ENCODE data around the gene ADIG.

The ADIG gene

DNA sequence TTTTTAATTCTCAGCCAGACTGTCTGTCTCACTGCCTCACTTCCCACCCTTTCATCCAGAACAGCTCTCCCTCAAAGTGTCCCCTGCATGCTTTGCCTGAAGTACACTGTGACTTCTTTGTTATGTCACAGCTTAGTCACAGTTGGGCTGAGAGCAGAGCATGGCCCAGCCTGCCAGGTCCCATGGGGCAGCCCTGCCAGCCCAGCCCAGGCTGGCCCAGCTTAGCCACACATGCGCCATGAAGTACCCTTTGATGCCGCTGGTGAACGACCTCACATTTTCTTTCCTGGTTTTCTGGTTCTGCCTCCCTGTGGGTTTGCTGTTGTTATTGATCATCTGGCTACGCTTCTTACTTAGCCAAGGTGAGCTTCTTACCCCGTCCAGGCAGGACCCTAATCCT lies at the start of gene ADIG:
Gene ADIG (plus strand): TSS at position 185 of the 400 bp plus-strand sequence. CDS start 54 bp downstream, at position 239.
- DNase-seq (ENCODE audit: insufficient read length, low spot score) (no peak), FAIRE-seq (no peak)
- TF ChIP-seq POLR2A (IDR thresholded peaks at IDR 0.05; ENCODE audit: low read depth, low read length) = no peak

DNA sequence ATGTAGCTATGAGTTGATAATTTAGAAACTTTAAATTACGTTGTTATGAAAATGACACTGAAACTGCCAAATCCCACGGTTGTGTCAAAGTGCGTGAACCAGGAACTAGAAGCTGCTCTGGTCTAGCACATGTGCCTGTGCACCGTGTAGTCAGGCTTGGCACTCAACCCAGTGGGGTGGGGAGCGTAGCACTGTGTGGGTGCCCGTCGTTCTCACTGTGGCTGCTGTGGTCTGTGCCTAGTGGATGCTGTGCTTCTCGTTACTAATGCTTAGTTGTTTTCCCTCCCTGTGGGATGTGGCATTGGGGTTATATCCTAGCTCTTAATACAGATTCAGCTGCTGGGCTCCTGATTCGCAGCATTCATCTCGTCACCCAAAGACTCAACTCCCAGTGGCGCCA lies 46.2 kb upstream of the ADIG start:
- TF ChIP-seq POLR2A (IDR thresholded peaks at IDR 0.05; ENCODE audit: low read depth, low read length) = no peak
- DNase-seq (ENCODE audit: insufficient read length, low spot score) (no peak), FAIRE-seq (no peak)

DNA sequence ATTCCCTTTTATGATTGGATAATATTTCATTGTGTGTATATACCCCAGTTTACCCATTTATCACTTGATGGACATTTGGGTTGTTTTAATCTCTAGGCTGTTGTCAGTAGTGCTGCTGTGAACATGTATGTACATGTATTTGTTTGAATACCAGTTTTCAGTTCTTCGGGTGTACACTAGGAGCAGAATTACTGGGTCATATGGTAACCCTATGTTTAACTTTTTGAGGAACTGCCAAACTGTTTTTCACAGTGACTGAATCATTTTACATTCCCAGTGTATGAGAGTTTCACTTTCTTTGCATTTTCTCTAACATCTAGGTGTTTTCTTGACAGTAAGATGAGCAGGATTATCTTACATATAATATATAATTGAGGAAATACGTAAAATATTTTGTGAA lies 44.7 kb upstream of the ADIG start:
- TF ChIP-seq POLR2A (IDR thresholded peaks at IDR 0.05; ENCODE audit: low read depth, low read length) = no peak
- DNase-seq (ENCODE audit: insufficient read length, low spot score) (no peak), FAIRE-seq (no peak)

DNA sequence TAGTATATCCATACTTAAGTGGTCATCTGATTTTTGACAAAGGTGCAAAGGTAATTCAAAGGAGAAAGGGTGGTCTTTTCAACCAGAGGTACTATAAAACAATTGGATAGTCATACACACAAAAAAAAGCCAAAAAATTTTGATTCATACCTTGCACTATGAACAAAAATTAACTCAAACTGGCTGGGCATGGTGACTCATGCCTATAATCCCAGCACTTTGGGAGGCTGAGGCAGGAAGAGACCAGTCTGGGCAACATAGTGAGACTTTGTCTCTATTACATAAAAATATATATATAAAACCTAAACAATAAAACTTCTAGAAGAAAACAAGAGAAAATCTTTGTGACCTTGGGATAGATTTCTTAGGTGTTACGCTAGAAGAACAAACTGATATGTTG lies 43.8 kb upstream of the ADIG start:
- FAIRE-seq (no peak), DNase-seq (ENCODE audit: insufficient read length, low spot score) (no peak)
- no peak for TF ChIP-seq POLR2A (IDR thresholded peaks at IDR 0.05; ENCODE audit: low read depth, low read length)

DNA sequence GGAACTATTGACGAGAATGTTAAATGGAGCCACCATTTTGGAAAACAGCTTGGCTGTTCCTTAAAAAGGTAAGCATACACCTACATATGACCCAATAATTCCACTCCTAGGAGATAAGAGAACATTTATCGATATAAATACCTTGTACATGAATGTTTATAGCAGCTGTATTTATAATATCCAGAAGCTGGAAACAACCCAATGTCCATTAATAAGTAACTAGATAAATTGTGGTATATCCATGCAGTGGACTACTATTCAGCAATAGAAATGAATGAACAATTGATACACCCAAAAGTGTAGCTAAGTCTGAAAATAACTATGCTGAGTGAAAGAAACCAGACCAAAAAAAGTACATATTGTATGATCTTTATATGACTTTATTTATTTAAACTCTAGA lies 42.2 kb upstream of the ADIG start:
- no peak for FAIRE-seq
- no peak for DNase-seq (ENCODE audit: insufficient read length, low spot score)
- no peak for TF ChIP-seq POLR2A (IDR thresholded peaks at IDR 0.05; ENCODE audit: low read depth, low read length)

DNA sequence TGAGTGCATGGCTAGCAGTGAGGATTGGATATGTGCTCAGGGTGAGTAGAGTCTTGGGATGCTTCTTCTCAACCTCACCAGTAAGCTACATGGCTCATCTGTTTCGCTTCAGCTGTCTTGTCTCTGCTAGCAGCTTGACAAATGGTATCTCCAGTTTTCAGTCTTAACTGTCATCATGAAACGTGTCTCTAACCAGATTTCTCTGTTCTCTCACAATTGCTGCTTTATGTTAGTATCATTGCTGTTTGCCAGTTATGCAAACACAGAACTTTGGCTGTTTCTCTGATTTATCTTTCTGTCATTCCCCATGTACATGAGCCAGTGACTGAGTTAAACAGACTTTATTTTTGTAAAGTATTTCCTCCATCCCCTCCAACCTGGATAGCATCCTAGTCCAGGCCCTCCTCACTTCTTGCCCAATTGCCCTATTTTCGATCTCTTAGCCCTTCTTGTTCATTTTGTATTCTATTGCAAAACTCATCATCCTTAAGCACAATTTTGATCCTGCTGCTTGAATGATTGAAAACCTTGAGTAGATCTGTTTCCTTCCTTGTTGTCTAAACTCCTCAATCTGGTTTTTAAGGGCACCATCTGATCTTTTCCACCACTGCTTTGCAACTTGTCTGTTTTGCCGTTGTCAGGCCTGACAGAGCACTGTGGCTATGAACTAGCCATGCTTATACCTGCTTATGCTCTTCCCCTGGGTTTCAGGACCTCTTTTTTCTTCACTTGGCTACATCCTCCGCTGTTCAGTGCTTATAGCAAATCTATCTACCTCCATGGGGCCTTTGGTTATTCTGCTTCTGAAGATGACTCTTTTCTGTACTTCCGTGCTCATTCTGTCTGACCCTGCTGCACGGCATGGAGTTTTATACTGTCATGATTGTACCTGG lies 37.7 kb upstream of the ADIG start:
- TF ChIP-seq POLR2A (IDR thresholded peaks at IDR 0.05; ENCODE audit: low read depth, low read length) = no peak
- DNase-seq (ENCODE audit: insufficient read length, low spot score) (no peak), FAIRE-seq (no peak)

DNA sequence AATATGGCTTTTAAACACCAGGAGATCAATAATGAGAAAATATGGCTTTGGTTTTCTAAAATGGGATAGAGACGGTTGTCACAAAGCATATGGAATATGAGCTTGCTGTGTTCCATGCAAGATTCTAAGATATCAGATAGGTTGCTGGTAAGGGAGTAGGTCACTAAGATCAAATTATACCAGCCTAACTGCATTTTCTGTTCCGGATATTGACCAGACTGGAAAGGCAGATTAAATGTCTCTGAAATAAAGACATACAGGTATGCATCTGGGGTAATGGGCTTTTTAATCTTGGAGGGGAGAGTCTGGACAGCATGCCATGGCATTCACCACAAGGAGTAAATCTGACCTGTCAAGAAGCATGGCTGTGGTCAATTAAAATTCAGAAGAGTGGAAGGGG lies 35.2 kb upstream of the ADIG start:
- no peak for FAIRE-seq
- DNase-seq (ENCODE audit: insufficient read length, low spot score) = no peak
- no peak for TF ChIP-seq POLR2A (IDR thresholded peaks at IDR 0.05; ENCODE audit: low read depth, low read length)

DNA sequence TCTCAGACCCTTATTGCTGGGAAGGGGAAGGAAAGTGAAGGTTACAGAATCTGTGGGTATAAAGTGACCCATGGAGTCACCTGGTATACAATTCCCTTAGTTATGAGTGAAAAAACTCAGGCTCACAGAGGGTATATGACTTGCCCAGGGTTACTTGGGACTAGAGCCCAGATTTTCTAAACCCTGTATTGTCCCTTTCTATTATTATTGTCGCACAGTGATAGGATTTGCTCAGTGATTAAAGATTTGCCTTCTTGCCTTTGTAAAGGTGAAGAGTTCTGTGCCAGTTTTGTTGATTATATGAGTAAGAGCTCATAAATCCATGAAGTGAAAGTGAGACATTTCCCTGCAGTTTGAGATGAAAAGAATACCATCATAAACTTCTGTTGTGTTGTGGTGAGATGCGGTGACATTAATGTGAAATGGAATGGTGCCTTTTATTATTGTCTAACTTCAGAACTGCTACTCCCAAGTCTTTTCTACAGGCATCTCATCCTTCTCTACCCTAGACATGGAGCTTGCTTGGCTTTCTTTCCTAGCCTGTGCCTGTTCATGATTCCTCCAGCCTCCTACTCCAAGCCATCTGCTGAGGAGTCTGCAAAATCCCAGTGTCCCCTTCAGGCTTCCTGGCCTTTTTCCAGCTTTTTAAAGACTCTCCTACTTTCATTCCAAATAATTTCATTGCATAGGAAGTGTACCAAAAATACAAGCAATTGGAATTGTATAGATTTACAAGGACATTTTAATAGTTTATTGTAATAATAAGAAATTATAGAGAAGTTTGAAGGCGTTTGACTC lies 33.5 kb upstream of the ADIG start:
- TF ChIP-seq POLR2A (IDR thresholded peaks at IDR 0.05; ENCODE audit: low read depth, low read length) = no peak
- DNase-seq (ENCODE audit: insufficient read length, low spot score) (no peak), FAIRE-seq (no peak)

DNA sequence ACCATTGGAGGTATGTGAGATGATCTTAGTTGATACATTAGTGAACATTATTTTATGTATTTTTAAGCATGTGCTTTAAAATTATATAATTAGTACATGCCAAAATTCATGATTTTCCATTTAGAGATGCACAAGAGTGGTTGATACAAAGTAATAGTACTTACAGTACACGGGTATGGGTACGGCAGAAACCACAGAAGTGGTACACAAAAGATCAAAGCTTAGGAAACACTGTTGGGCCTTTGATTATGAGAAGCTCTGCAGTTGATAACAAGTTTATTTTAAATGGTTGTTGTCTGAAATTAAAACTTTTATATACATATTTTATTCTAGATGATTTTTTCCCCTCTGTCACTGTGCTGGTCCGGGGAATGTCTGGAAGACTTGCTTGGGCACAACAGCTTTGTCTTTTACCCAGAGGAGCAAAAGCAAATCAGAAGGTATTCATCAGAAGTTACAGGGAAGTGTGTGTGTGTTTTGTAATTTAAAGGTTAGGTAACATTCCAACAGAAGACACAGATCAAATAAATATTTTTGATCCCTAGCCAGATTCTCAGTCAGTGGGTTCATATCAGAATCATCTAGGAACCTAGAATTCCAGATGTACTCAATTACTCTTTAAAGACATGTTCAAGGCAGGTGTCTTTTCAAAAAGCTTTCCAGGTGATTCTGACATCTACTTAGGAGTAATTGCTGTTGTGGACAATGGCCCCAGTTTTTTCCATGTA lies 32.5 kb upstream of the ADIG start:
- FAIRE-seq (no peak), DNase-seq (ENCODE audit: insufficient read length, low spot score) (no peak)
- no peak for TF ChIP-seq POLR2A (IDR thresholded peaks at IDR 0.05; ENCODE audit: low read depth, low read length)

DNA sequence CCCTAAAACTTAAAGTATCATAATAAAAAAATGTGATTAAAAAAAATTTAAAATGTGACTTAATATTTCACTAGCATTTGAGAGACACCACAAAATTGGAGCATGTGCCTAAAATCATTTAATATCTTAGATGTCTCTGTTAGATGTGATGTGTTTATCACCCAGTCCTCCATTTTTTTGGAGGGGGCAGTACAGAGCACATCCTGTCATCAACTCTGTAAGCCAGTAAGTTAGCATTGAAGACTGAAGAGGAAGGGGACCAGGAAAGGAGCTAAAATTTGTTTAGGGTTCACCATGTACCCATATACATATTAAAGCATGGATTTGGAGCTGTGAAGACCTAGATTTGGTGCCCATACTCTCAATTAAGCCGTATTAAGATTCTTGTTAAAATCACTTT lies 30.7 kb upstream of the ADIG start:
- TF ChIP-seq POLR2A (IDR thresholded peaks at IDR 0.05; ENCODE audit: low read depth, low read length) = no peak
- DNase-seq (ENCODE audit: insufficient read length, low spot score) (no peak), FAIRE-seq (no peak)

DNA sequence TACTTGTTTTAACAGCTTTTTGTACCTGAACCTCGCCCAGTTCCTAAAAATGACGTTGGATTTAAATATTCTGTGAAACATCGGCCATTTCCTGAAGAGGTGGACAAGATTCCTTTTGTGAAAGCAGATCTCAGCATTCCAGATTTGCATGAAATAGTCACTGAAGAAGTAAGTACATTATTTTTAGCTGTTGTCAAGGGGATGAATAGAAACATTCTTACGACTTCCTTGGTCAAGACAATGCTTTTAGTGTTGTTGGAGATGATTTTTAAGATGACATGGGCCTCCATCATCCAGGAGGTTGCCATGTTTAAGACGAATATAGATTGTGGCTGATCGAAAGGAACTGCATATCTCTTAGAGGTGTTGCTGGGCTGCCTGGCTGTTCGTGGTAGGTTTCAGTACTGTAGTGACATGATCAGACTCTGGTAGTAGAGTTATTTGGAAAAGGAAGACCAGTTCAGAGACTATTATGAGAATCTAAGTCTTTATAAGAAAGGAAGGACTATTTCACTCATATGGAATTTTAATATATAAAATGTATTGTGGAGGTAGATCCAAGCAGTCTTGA lies 29.9 kb upstream of the ADIG start:
- DNase-seq (ENCODE audit: insufficient read length, low spot score) = no peak
- no peak for TF ChIP-seq POLR2A (IDR thresholded peaks at IDR 0.05; ENCODE audit: low read depth, low read length)
- FAIRE-seq = no peak

DNA sequence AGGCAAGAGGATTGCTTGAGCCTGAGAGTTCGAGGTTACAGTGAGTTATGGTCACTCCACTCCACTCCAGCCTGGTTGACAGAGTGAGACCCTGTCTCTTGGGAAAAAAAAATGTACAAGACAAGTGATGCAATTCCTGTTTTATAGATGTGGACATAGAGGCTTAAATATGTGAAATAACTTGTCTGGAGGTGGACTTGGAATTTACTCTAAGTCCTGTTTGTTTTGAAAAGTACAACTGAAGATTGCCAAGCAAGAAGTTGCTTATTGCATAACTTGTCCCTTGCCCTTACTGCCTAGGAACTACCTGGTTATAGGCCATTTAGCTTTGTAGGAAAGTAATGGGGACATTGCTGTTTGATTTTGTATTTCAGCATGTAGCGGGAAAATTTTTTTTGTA lies 26.0 kb upstream of the ADIG start:
- TF ChIP-seq POLR2A (IDR thresholded peaks at IDR 0.05; ENCODE audit: low read depth, low read length) = no peak
- DNase-seq (ENCODE audit: insufficient read length, low spot score) = no peak
- FAIRE-seq = no peak

DNA sequence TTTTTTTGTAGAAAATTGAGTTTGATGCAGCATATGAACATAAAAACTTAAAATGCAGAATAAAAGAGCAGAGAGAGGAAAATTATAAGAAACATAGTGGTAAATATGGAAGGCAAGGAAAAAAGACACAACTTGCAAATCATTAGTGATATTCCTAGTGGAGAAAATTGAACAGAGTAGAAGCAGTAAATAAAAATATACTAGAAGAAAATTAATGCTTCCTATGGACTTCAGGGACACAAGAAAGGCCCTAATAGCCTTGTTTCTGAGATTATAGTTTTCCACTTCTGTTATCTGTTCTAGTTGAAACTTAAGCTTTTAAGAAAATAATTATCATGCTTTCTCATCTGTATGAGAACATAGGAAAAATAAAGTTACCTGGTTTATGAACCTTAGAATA lies 25.6 kb upstream of the ADIG start:
- DNase-seq (ENCODE audit: insufficient read length, low spot score) (no peak), FAIRE-seq (no peak)
- TF ChIP-seq POLR2A (IDR thresholded peaks at IDR 0.05; ENCODE audit: low read depth, low read length) = no peak

DNA sequence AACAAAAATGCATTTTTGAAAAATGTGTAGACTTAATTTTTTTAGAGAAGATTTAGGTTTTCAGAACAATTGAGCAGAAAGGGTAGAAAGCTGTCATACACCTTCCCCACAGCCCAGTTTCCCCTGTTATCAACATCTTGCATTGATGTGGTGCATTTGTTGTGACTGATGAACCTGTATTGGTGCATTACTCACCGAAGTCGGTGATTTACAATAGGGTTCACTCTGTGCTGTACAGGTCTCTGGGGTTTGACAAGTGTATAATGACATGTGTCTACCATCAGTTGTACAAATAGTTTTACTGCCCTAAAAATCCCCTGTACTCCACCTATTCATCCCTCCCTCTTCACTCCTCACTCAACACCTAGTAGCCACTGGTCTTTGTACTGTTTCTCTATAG lies 23.8 kb upstream of the ADIG start:
- FAIRE-seq = no peak
- no peak for DNase-seq (ENCODE audit: insufficient read length, low spot score)
- TF ChIP-seq POLR2A (IDR thresholded peaks at IDR 0.05; ENCODE audit: low read depth, low read length) = no peak

Data from H54 (cell line).